HG03571 (cell line): ENCODE results near the gene CBX3.
A peak's percentile ranks its signal among the peaks of the same experiment; 100 is the strongest.
"Not testable (repeated sequence)": the region's sequence is repeated elsewhere in the genome, so short reads cannot be mapped to it uniquely, and the experiment has no call there.

Experiments
- ATAC-seq: cut with Tn5 transposase; IDR thresholded peaks from one replicate; pipeline ENCODE4 v1.9.1; 2021; ENCODE audit not compliant: unreplicated experiment

The CBX3 gene

GRCh38 chr7:26201247-26202018, at the start of gene CBX3:
Gene CBX3 (plus strand): TSS chr7:26201745. CDS start chr7:26202999, 1,254 bp downstream.
- ATAC-seq, result peak; percentile 40

- ATAC-seq, result peak; percentile 67
Observed at GRCh38 chr7:26151953-26152781, 49.4 kb upstream of the CBX3 start, which contains the start of gene NFE2L3. Gene NFE2L3 (plus strand): TSS chr7:26152198. CDS start chr7:26152499, 301 bp downstream.

GRCh38 chr7:26152782-26153240, 48.7 kb upstream of the CBX3 start:
- not testable (repeated sequence) for ATAC-seq

DNA sequence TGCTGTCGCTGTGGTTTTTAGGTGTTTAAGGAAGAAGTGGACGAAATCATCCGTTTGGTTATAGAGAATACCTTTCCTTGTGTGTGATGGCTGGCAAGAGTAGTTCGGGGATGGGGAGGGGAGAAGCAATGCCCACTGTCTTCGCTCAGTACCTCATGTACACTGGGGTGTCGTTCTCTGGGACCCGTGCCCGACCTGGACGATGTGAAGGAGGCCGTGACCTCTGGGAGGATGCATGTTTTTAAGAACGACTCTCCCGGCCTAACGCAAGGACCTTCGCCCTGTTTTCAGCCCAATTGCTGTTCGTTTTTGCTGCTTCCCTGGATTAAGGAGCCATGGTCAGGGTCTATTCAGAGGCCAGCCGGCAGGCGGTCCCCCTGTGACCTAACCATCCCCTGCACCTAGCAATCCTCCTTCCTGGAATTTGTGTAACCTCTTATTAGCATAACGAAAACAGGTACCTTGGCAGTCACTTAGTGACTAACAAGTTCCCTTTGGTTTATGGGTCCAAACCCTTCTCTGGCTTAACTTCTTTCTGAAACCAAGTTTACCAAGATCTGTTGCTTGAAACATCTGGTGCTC, 48.2 kb upstream of the CBX3 start:
- ATAC-seq, result no peak

DNA sequence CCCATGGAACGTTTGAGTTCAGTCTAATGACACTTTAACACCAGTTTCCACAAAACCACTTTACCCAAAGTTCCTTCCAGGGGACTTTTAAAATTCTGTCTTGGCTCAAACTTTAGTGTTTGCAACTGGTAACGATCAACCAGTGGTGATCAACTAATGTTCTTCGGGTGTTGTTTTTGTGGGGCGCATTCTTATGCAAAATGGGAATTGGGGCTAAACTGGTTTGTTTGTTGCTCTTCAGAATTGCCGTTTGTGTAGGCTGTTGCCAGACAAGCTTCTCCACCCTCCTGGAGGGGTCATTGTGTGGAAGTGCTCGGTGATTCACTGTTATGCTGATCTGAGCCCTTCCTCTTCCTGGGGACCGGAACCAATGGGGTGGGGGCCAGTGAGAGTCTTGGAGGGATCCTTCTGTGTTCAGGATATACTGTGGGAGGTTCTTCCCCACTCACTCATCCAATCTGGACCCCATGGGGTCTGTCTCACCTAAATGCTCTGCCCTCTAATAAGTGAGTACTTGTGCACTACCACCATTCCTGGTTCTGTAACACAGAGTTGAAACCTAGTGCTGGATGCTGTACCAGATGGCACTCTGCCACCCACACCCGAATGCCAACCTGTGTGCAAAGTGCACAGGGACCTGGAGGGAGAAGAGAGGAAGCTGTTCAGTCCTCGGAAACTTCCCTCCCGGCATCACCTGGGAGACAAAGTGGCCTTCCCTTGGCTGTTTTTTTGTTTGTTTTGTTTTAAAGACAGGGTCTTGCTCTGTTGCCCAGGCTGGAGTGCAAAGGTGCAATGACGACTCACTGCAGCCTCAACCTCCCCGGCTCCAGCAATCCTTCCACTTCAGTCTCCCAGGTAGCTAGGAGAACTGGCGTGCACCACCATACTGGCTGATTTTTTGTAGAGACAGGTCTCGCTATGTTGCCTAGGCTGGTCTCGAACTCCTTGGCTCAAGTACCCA, 47.4 kb upstream of the CBX3 start:
- no peak for ATAC-seq

GRCh38 chr7:26155531-26156375, 45.8 kb upstream of the CBX3 start:
- ATAC-seq, result no peak

DNA sequence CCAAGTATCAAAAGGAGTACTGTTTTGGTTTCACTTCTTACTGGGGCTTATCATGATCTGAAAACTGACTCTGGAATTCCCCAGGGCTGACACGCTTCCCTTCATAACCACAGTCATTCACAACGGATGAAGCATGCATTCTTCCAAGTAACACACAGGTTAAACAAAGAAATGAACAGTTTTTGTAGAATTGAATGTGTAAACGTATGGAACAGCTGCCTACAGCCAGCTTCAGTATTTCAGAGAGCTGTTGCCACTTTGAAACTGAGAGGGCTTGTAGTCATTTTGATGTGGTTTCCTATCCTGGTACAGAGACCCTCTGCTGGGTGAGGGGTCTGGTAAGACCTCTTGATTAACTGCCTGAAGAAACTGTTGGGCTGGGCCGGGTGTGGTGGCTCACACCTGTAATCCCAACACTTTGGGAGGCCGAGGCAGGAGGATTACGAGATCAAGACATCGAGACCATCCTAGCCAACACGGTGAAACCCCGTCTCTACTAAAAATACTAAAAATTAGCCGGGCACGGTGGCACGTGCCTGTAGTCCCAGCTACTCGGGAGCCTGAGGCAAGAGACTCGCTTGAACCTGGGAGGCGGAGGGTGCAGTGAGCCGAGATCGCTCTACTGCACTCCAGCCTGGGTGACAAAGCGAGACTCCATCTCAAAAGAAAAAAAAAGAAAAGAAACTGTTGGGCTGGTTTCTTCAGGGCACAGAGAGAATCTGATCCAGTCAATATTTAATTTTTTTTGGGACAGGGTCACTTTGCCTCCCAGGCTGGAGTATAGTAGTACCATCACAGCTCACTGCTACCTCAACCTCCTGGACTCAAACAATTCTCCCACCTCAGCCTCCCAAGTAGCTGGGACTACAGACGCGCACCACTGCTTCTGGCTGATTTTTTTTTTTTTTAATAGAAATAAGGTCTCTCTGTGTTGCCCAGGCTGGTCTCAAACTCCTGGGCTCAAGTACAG, 44.8 kb upstream of the CBX3 start:
- ATAC-seq, result peak; percentile 25

- ATAC-seq, result no peak
Observed at GRCh38 chr7:26157520-26158105, 43.9 kb upstream of the CBX3 start.

DNA sequence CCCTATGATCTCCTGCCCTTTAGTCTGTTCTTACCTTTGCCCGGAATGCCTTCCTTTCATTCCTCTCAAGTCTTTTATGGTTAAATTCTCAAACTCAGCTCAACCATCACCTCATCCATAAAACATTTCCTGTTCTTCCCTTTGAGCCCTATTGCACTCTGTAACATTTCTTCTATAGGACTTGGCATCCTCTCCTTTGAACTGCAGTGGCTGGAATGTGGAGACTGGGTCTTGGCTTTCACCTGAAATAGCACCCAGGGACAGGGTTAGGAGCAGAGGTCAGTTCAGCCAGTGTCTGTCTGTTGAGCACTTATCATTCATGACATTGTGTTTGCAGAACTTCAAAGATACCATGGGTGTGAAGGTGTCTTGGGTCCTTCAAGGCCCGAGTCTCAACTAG, 42.3 kb upstream of the CBX3 start:
- no peak for ATAC-seq

- ATAC-seq, result no peak
Observed at GRCh38 chr7:26160896-26161295, 40.6 kb upstream of the CBX3 start.

DNA sequence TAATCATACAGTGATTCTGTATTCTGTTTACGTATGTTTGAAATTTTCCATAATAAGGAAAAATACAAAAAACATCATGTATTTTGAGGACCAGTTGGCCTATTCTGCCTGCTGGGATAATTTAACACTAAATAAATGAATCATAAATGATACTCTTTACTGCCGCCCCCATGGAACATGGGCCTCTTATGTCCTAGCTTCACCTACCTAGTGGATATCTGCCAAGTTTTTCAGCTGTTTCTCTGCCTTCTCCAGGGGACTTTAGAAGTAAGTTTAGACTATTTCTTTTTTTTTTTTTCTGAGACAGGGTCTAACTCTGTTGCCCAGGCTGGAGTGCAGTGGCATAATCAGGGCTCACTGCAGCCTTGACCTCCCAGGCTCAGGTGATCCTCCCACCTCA, 39.1 kb upstream of the CBX3 start:
- ATAC-seq, result no peak

- ATAC-seq, result not testable (repeated sequence)
Observed at GRCh38 chr7:26163804-26164203, 37.7 kb upstream of the CBX3 start.

- no peak for ATAC-seq
Observed at GRCh38 chr7:26165950-26166683, 35.4 kb upstream of the CBX3 start.

DNA sequence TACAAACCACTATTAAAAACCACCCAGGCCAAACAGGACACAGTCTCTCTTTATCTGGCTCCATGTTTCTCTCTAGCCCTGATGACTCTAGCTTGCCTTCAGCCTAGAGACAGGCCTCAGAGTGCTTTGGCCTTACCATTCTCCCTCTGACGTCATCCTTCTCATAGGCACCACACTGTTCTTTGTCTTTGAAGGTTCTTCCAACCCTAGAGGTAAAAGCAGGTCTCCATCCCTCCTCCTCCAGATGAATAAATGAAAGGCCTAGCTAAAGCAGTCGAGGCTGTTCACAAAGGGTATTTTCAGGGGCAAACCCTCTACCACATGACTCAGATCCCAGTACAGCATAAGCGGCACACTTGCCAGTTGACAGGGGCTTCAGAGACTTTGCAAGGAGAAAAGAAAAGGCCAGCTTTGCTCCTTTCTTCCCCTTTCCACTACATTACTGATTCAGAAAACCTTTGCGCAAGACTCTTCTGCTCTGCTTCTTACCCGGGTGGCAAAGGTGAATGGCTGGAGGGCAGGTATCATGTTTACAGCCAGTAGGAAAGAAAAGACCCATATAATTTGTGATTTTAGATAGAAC, 34.8 kb upstream of the CBX3 start:
- ATAC-seq, result peak; percentile 15

GRCh38 chr7:26167303-26167934, 34.1 kb upstream of the CBX3 start:
- ATAC-seq, result peak; percentile 80

- ATAC-seq, result no peak
Observed at GRCh38 chr7:26168458-26169023, 33.0 kb upstream of the CBX3 start.
